GM12873 (cell line): Measurements from ENCODE around the gene PBX4.

Source experiments
- CTCF ChIP-seq: IDR thresholded peaks from 2 replicates; pipeline ENCODE4 v1.5.1; 2012; ENCODE audit warnings: low read depth, mild to moderate bottlenecking, moderate library complexity, low read length, control low read depth; ENCODE audit not compliant: insufficient read depth; ENCODE audit errors: missing control alignments

PBX4 gene

DNA sequence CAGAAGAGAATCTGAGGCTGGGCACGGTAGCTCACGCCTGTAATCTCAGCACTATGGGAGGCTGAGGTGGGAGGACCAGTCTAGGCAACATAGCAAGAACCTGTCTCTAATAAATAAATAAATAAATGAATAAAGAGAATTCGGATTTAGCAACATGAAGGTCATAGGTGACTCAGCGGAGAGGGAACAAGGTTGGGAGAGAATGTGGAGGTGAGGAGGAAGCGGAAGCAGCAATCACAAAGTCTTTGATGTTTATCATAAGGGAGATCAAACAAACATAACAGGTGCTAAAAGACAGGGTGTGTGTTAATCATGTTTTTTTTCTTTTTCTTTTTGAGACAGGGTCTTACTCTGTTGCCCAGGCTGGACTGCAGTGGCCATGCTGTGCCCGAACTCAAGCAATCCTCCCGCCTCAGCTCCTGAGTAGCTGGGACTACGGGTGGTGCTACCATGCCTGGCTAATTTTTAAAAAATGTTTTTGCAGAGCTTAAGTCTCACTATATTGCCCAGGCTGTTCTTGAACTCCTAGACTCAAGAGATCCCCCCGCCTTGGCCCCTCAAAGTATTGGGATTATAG lies 16.3 kb downstream of the PBX4 start:
- no peak for TF ChIP-seq CTCF

DNA sequence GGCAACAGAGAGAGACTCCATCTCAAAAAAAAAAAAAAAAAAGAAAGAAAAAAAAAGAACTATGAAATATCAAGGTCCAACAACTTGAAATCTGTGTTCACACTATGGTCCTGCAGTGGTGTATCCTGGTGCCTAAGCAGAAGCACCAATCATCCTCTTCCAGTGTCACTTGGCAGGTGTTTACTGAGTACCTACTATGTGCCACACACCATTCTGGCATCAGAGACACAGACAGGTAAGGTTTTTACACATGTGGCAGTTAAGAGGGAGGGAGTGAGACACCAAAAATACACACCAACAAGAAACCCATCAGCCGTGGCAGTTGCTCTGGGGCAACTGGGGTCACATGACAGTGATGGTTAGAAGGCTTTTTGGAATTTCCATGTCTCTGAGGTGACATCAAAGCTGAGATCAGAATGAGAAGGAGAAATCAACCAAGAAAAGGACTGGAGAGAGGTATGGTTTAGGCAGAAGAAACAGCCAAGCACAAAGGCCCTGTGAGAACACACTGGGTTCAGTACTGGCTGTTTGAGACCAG lies 17.6 kb downstream of the PBX4 start:
- TF ChIP-seq CTCF, result no peak

DNA sequence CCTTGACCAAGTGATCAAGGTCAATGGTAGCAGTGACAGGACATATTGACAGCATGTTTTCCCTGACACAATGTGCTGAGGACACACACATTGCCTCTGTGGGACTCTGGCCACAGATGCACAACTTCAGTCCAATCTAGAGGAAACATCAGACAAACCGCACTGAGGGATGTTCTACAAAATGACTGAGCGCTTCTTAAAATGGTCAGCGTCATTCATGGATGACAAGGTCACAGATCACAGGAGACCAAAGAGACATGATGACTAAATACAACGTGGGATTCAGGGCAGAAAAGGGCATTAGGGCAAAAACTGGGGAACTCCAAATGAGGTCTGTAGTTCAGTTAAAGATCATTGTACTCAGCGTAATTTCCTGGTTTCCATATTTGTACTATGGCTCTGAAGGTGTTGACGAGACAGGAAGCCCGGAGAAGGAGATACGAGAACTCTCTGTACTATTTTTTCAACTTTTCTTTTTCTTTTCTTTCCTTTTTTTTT lies 20.6 kb downstream of the PBX4 start:
- no peak for TF ChIP-seq CTCF

- TF ChIP-seq CTCF, result no peak
Measured at GRCh38 chr19:19595171-19595701, 23.3 kb downstream of the PBX4 start.

DNA sequence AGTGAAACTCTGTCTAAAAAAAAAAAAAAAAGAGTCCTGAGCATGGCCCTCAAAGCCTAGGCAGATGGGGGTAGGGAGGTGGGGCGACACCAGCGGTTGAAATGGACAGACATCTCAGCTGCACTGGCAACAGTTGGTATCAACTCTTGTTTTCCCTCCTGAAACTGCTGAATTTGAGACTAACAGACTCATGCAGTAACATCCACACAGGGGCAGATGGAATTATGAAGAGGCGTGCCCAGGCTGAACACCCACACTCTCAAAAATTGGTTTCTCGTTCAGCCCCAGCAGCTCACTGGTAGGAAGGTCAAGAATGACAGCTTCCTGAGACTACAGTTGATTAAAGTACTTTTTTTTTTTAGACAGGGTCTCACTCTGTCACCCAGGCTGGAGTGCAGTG lies 24.1 kb downstream of the PBX4 start:
- no peak for TF ChIP-seq CTCF

DNA sequence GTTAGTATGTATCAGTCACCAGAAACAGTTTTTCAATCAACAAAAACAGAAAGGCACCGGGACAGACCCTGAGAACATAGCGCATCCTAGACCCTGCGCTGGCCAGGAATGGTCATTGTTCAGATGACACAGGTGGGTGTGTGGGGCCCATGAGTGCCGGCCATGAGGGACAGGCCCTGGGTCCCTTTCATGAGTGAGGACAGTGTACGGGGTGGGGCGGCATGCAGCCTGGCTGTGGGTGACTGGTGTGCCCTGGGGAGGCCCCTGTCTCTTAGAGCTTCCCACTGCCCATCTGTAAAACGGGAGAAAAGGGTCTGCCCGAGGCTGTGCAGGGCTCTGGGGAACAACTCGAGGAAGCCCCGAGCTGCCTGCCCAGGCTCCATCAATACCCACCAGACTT lies 25.8 kb downstream of the PBX4 start:
- TF ChIP-seq CTCF, result no peak

DNA sequence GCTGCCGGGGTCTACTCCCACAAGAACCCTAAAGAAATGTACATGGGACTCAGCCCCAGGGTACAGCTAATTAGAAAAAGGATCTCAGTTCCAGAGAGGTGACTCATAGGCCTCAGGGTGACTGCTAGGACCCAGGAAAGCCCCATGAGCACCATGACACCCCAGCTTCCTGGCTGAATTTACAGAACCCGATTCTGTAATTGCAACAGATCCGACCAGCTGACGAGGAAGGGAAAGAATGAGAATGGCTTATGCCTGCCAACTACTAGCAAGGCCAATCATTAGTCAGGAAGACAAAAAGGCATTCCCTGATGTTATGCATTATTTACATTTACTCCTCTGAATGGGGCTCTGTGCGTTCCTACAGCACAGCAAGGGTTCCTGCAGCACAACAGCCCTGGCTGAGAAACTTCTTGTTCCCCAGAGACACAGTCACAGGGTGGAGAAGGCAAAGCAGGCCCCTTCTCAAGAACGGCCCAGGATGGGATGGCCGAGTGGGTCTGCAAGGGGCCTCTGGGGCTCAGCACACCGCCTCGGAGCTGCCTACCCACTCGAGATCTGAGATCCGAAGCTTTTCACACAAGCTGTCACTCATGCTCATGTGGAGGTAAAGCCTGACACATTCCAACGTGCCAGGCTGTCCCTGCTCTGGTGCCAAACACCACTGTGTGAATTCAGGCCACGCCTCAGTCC lies 27.2 kb downstream of the PBX4 start:
- TF ChIP-seq CTCF, result no peak
